Trophoblast cell (in vitro differentiated cells and primary cell): ENCODE data around the gene UBE2G2.
"Not testable (repeated sequence)": the region's sequence is repeated elsewhere in the genome, so short reads cannot be mapped to it uniquely, and the experiment has no call there.

Experiments used
- DNase-seq, 2 donors: peaks; one replicate each; pipeline ENCODE4 v3.0.0-alpha.2; 2016
- H2AFZ ChIP-seq: 2 replicates; pipeline ENCODE4 v1.6.1; 2013; ENCODE audit warnings: low read length, moderate library complexity, mild to moderate bottlenecking; ENCODE audit not compliant: insufficient read depth, poor library complexity
- H2AK5ac ChIP-seq: 2 replicates; pipeline ENCODE4 v1.6.1; 2013; ENCODE audit warnings: mild to moderate bottlenecking, low read length
- H2BK120ac ChIP-seq: 2 replicates; pipeline ENCODE4 v1.6.1; 2013; ENCODE audit warnings: low read length, mild to moderate bottlenecking, moderate library complexity; ENCODE audit not compliant: insufficient read depth, poor library complexity
- H2BK12ac ChIP-seq: 2 replicates; pipeline ENCODE4 v1.6.1; 2013; ENCODE audit warnings: mild to moderate bottlenecking, low read length, moderate library complexity
- H2BK5ac ChIP-seq: 2 replicates; pipeline ENCODE4 v1.6.1; 2013; ENCODE audit warnings: low read length, low read depth, moderate library complexity, mild to moderate bottlenecking; ENCODE audit not compliant: poor library complexity
- H3K14ac ChIP-seq: 2 replicates; pipeline ENCODE4 v1.6.1; 2013; ENCODE audit warnings: mild to moderate bottlenecking, low read length
- H3K18ac ChIP-seq: 2 replicates; pipeline ENCODE4 v1.6.1; 2013; ENCODE audit warnings: mild to moderate bottlenecking, low read length
- H3K23ac ChIP-seq: 2 replicates; pipeline ENCODE4 v1.6.1; 2013; ENCODE audit warnings: low read length
- H3K27ac ChIP-seq: 2 replicates; pipeline ENCODE4 v1.5.1; 2013; ENCODE audit warnings: low read depth, mild to moderate bottlenecking, inconsistent platforms, low read length, moderate library complexity
- H3K27me3 ChIP-seq: 2 replicates; pipeline ENCODE4 v1.6.1; 2013; ENCODE audit warnings: inconsistent platforms, mild to moderate bottlenecking, low read length, moderate library complexity; ENCODE audit not compliant: insufficient read depth
- H3K36me3 ChIP-seq, 2 experiments: 1 replicate in 1 of 2; 2 replicates in 1 of 2; pipeline ENCODE4 v1.6.1; 2013; ENCODE audit warnings: low read length in 2 of 2, mild to moderate bottlenecking in 2 of 2, moderate library complexity in 1 of 2; ENCODE audit not compliant: insufficient read depth in 2 of 2, control insufficient read depth in 1 of 2
- H3K4ac ChIP-seq: 2 replicates; pipeline ENCODE4 v1.6.1; 2013; ENCODE audit warnings: low read depth, mild to moderate bottlenecking, low read length, moderate library complexity
- H3K4me1 ChIP-seq, 2 experiments: 1 replicate in 1 of 2; 2 replicates in 1 of 2; pipeline ENCODE4 v1.6.1; 2013; ENCODE audit warnings: low read length in 2 of 2, mild to moderate bottlenecking in 2 of 2, moderate library complexity in 1 of 2; ENCODE audit not compliant: insufficient read depth in 2 of 2, control insufficient read depth in 1 of 2
- H3K4me2 ChIP-seq: 2 replicates; pipeline ENCODE4 v1.6.1; 2013; ENCODE audit warnings: inconsistent platforms, mild to moderate bottlenecking, low read length, moderate library complexity
- H3K4me3 ChIP-seq: 2 replicates; pipeline ENCODE4 v1.5.1; 2013; ENCODE audit warnings: mild to moderate bottlenecking, low read depth, low read length, inconsistent platforms
- H3K79me1 ChIP-seq: one replicate; pipeline ENCODE4 v1.6.1; 2013; ENCODE audit warnings: low read length
- H3K79me2 ChIP-seq: 2 replicates; pipeline ENCODE4 v1.6.1; 2013; ENCODE audit warnings: low read length, mild to moderate bottlenecking; ENCODE audit not compliant: control insufficient read depth, insufficient read depth, poor library complexity
- H3K9ac ChIP-seq: 2 replicates; pipeline ENCODE4 v1.6.1; 2013; ENCODE audit warnings: mild to moderate bottlenecking, low read length
- H3K9me3 ChIP-seq: 2 replicates; pipeline ENCODE4 v1.6.1; 2013; ENCODE audit warnings: low read depth, mild to moderate bottlenecking, control low read depth, inconsistent platforms, low read length; ENCODE audit not compliant: insufficient read depth
- H4K12ac ChIP-seq: 2 replicates; pipeline ENCODE4 v1.6.1; 2013; ENCODE audit warnings: low read depth, mild to moderate bottlenecking, low read length, moderate library complexity
- H4K8ac ChIP-seq: 2 replicates; pipeline ENCODE4 v1.6.1; 2013; ENCODE audit warnings: low read depth, mild to moderate bottlenecking, low read length, moderate library complexity
- H4K91ac ChIP-seq: one replicate; pipeline ENCODE4 v1.6.1; 2013; ENCODE audit warnings: low read depth, mild to moderate bottlenecking, low read length, moderate library complexity
- WGBS: extraction: QIAGEN DNeasy Blood & Tissue Kit; methylation state at CpG from one replicate; pipeline ENCODE4 v1.1.7; 2013; ENCODE audit warnings: missing lambda C conversion rate; ENCODE audit not compliant: insufficient read length, insufficient coverage; ENCODE audit errors: extremely low coverage; 5-methylcytosine and 5-hydroxymethylcytosine counted together

UBE2G2 gene

DNA sequence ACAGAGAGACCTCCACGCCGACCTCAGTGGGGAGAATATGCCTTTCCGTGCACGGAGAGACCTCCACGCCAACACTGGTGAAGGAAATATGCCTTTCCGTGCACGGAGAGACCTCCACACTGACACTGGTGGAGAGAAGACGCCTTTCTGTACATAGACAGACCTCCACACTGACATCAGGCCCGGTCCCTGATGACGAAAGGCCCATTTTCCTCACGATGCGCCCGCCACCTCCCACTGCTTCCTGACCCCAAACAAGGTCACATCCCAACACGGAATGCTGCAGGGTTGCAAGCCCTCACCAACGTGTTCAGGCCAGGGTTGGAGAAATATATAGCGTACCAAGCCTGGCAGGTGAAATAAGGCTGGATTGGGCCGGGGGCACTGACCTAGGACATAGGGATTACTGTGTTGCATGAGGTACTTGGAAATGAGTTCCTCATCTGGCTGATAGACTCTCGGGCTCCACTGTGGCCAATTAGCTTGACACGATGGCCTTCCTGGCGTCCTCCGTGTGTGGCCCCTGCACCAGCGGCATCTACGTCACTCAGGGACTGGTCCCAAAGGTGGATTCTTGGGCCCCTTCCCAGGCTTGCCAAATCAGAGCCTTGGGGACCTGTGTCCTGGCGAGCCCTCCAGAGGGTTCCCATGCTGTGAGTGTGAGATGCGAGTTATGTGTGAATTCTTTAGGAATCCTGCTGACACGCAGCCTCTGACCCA is 32.8 kb upstream of the UBE2G2 start:
- no peaks in the 10 kb centered on the region for H3K79me1 ChIP-seq
- no peak overlapping the region for H3K4me3 ChIP-seq
- no peak overlapping the region for H3K18ac ChIP-seq
- no peaks in the 10 kb centered on the region for H3K36me3 ChIP-seq
- no peaks in the 10 kb centered on the region for H3K79me2 ChIP-seq
- no peak overlapping the region for H2AFZ ChIP-seq
- H3K23ac ChIP-seq, result no peak overlapping the region
- H3K9me3 ChIP-seq, result no peaks in the 10 kb centered on the region
- H2AK5ac ChIP-seq, result no peak overlapping the region
- peaks cover 5 to 9% of the 10 kb centered on the region in 2 experiments for H3K4me1 ChIP-seq
- no peak overlapping the region for H4K8ac ChIP-seq
- no peak overlapping the region for H2BK120ac ChIP-seq
- no peak overlapping the region for H3K9ac ChIP-seq
- H2BK12ac ChIP-seq, result no peak overlapping the region
- no peak for DNase-seq
- no peak overlapping the region for H3K4ac ChIP-seq
- H4K91ac ChIP-seq, result no peak overlapping the region
- no peak overlapping the region for H4K12ac ChIP-seq
- no peaks in the 10 kb centered on the region for H3K27me3 ChIP-seq
- no peak overlapping the region for H3K14ac ChIP-seq
- WGBS, result no CpG with 5 or more reads among the region's 26 CpGs
- no peak overlapping the region for H2BK5ac ChIP-seq
- H3K27ac ChIP-seq, result no peak overlapping the region
- no peak overlapping the region for H3K4me2 ChIP-seq

DNA sequence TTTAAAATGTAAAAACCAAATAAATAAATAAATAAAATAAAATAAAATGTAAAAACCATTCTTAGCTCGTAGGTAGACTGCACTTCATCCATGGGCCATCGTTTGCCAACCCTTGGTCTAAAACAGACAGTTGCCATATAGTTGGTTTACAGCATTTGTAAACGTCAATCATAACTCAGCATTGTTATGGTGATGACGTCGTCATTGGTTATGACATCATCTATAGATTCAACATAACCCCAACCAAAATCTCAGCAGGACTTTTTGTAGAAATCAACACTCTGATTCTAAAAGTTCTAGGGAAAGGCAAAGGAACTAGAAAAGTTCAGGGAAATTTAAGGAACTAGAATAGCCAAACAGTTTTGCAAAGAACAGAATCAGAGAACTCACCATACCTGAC is 32.0 kb upstream of the UBE2G2 start:
- H3K4me1 ChIP-seq, result peaks cover 5 to 9% of the 10 kb centered on the region in 2 experiments
- no peaks in the 10 kb centered on the region for H3K27me3 ChIP-seq
- H3K18ac ChIP-seq, result no peak overlapping the region
- H3K9me3 ChIP-seq, result no peaks in the 10 kb centered on the region
- H4K91ac ChIP-seq, result no peak overlapping the region
- no peak overlapping the region for H2BK12ac ChIP-seq
- no peaks in the 10 kb centered on the region for H3K79me2 ChIP-seq
- H3K4ac ChIP-seq, result no peak overlapping the region
- no peak overlapping the region for H2BK120ac ChIP-seq
- no peak overlapping the region for H3K4me3 ChIP-seq
- H3K27ac ChIP-seq, result no peak overlapping the region
- H3K23ac ChIP-seq, result no peak overlapping the region
- H3K4me2 ChIP-seq, result no peak overlapping the region
- H3K14ac ChIP-seq, result no peak overlapping the region
- WGBS, result no CpG with 5 or more reads among the region's 5 CpGs
- DNase-seq, result no peak
- no peak overlapping the region for H3K9ac ChIP-seq
- no peak overlapping the region for H2AK5ac ChIP-seq
- H3K36me3 ChIP-seq, result no peaks in the 10 kb centered on the region
- H2BK5ac ChIP-seq, result no peak overlapping the region
- no peak overlapping the region for H2AFZ ChIP-seq
- H3K79me1 ChIP-seq, result no peaks in the 10 kb centered on the region
- H4K12ac ChIP-seq, result no peak overlapping the region
- no peak overlapping the region for H4K8ac ChIP-seq

DNA sequence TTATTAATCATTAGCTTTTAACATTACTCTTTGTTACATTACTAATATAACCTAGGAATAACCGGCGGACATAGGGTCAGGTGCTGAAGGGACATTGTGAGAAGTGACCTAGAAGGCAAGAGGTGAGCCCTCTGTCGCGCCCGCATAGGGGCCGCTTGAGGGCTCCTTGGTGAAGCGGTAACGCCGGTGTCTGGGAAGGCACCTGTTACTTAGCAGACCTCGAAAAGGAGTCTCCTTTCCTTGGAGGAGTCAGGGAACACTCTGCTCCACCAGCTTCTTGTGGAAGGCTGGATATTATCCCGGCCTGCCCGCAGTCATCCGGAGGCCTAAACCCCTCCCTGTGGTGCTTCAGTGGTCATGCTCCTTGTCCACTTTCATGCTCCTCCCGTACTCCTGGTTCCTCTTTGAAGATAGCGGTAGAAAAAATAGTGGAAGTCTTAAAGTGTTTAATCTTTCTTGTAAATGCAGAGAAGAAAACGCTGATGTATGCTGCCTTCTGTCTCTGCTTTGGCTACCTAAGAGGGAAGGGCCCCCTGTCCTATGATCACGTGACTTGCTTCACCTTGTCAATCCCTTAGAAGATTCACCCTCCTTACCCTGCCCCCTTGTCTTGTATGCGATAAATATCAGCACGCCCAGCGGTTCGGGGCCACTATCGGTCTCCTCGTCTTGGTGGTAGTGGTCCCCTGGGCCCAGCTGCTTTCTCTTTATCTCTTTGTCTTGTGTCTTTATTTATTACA is 31.1 kb upstream of the UBE2G2 start:
- not testable (repeated sequence) for H3K79me1 ChIP-seq, H3K4me1 ChIP-seq, H3K9ac ChIP-seq, H2BK12ac ChIP-seq, H4K12ac ChIP-seq, H3K4me3 ChIP-seq, H3K27me3 ChIP-seq, H3K23ac ChIP-seq, H3K9me3 ChIP-seq, H3K4ac ChIP-seq, H2AK5ac ChIP-seq, H2BK5ac ChIP-seq, H2AFZ ChIP-seq, H3K4me2 ChIP-seq, H4K8ac ChIP-seq, DNase-seq, H4K91ac ChIP-seq, H2BK120ac ChIP-seq, H3K14ac ChIP-seq, H3K27ac ChIP-seq, H3K18ac ChIP-seq, H3K36me3 ChIP-seq, H3K79me2 ChIP-seq
- no CpG with 5 or more reads among the region's 23 CpGs for WGBS

DNA sequence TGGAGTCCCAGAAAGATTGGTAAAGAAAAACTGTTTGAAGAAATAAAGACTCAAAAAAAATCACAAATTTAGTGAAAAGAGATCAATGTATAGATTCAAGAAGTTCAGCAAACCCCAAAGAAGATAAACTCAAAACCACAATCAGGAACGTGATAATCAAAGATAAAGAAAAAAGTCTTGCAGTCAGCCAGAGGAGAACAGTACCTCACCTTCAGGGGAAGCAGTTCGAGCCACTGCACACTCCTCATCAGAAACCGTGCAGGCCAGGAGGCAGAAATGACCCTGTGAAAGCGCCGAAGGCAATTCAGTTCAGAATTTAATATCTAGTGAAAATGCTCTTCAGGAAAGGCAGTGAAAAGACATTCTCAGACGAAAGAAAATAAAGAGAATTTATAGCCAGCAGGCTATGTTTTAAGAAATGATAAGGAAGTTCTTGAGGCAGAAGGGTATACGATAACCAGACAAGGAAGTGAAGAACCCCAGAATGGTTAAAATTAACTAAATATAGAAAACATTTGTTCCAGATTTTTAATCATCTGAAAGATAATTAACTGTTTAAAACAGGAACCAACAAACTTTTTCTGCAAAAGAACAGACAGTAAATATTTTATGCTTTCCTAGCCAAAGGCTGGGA is 29.7 kb upstream of the UBE2G2 start:
- Histone ChIP-seq H3K4me1 (peaks cover 0 to under 1% of the 10 kb centered on the region in 2 experiments), H3K4me2 (no peak overlapping the region), H4K91ac (no peak overlapping the region), H3K9ac (no peak overlapping the region), H3K27ac (no peak overlapping the region), H3K4ac (no peak overlapping the region), H3K23ac (no peak overlapping the region), H3K14ac (no peak overlapping the region), H3K27me3 (no peaks in the 10 kb centered on the region), H3K79me1 (no peaks in the 10 kb centered on the region), H3K79me2 (no peaks in the 10 kb centered on the region), H3K4me3 (no peak overlapping the region), H2AFZ (no peak overlapping the region), H2BK120ac (no peak overlapping the region), H4K12ac (no peak overlapping the region), H2BK12ac (no peak overlapping the region), H2BK5ac (no peak overlapping the region), H2AK5ac (no peak overlapping the region), H3K36me3 (no peaks in the 10 kb centered on the region), H4K8ac (no peak overlapping the region), H3K9me3 (peaks cover 5% of the 10 kb centered on the region), H3K18ac (no peak overlapping the region)
- no peak for DNase-seq
- WGBS, result no CpG with 5 or more reads among the region's 7 CpGs
